PC-9 (cell line): Measurements from ENCODE around the gene BICC1. TPM values are rescaled to one million over a fixed set of nuclear protein-coding genes. Genes with fewer than 3 reads are reported as not detected.

Source experiments
- BruUV-seq: library from RNA; stranded (reverse); fragments of 400-500 nt; replicated peaks from 2 replicates; lab custom pipeline; 2021; lab: Mats Ljungman, UMichigan
- CTCF ChIA-PET: fragments of 300-600 bp; sonication (Branson Sonifier 250); formaldehyde crosslinking; loops from one replicate; lab custom pipeline; 2022; ENCODE audit warnings: antibody characterized with exemption; lab: Charles Lee
- POLR2A ChIA-PET: fragments of 300-600 bp; sonication (Branson Sonifier 250); formaldehyde crosslinking; loops from one replicate; lab custom pipeline; 2022; ENCODE audit warnings: antibody characterized with exemption; ENCODE audit not compliant: unreplicated experiment; lab: Charles Lee
- DNase-seq, 2 experiments: peaks; one replicate each; pipeline versions ENCODE4 v3.0.0 to v3.0.0-alpha.2; 2015 to 2022; ENCODE audit warnings: mixed read lengths in 1 of 2
- H2AFZ ChIP-seq: fragments of 200-600 bp; sonication (generic); 2 replicates; pipeline ENCODE4 v1.8.1; 2017; ENCODE audit warnings: antibody characterized with exemption
- H3F3A ChIP-seq: fragments of 200-600 bp; sonication (generic); 2 replicates; pipeline ENCODE4 v1.8.1; 2017; ENCODE audit warnings: antibody characterized with exemption, mild to moderate bottlenecking, low read depth; ENCODE audit not compliant: insufficient read depth
- H3K27ac ChIP-seq: fragments of 200-600 bp; sonication (generic); 2 replicates; pipeline ENCODE4 v1.6.1; 2016; ENCODE audit warnings: mixed run types
- H3K27me3 ChIP-seq: fragments of 200-600 bp; sonication (generic); 2 replicates; pipeline ENCODE4 v1.6.1; 2016; ENCODE audit warnings: low read depth, mixed run types; ENCODE audit not compliant: insufficient read depth
- H3K36me3 ChIP-seq: fragments of 200-600 bp; sonication (generic); 2 replicates; pipeline ENCODE4 v1.6.1; 2016; ENCODE audit warnings: low read depth, mixed run types
- H3K4me1 ChIP-seq: fragments of 200-600 bp; sonication (generic); replicated peaks from 2 replicates; pipeline ENCODE4 v1.6.1; 2016; ENCODE audit warnings: mixed run types; ENCODE audit not compliant: insufficient read depth
- H3K4me2 ChIP-seq: fragments of 200-600 bp; sonication (generic); 2 replicates; pipeline ENCODE4 v1.6.1; 2017; ENCODE audit warnings: mixed run types
- H3K4me3 ChIP-seq: fragments of 200-600 bp; sonication (generic); 2 replicates; pipeline ENCODE4 v1.6.1; 2016; ENCODE audit warnings: mixed run types
- H3K79me2 ChIP-seq: fragments of 200-600 bp; sonication (generic); 2 replicates; pipeline ENCODE4 v1.6.1; 2017; ENCODE audit warnings: low read depth, mixed run types
- H3K9me2 ChIP-seq: fragments of 200-600 bp; sonication (generic); 2 replicates; pipeline ENCODE4 v1.8.1; 2017; ENCODE audit warnings: mild to moderate bottlenecking; ENCODE audit not compliant: insufficient read depth
- H3K9me3 ChIP-seq: fragments of 200-600 bp; sonication (generic); 2 replicates; pipeline ENCODE4 v1.8.1; 2016; ENCODE audit warnings: low read depth; ENCODE audit not compliant: insufficient read depth
- H4K20me1 ChIP-seq: fragments of 200-600 bp; sonication (generic); 2 replicates; pipeline ENCODE4 v1.8.1; 2017; ENCODE audit not compliant: insufficient read depth
- CTCF ChIP-seq: fragments of 200-600 bp; sonication (generic); conservative IDR thresholded peaks from 2 replicates; pipeline ENCODE4 v1.6.1; 2017; ENCODE audit warnings: mixed run types, antibody characterized with exemption, mild to moderate bottlenecking, moderate library complexity
- EZH2 ChIP-seq: fragments of 200-600 bp; sonication (generic); IDR thresholded peaks from 2 replicates; pipeline ENCODE4 v1.8.0; 2017; ENCODE audit warnings: antibody characterized with exemption, low read depth
- intact Hi-C: fragments of 100-400 bp; cut with micrococcal nuclease; formaldehyde crosslinking; loops from one replicate; pipeline ENCODE4 v1.10.0; 2022; ENCODE audit not compliant: unreplicated experiment
- total RNA-seq: library from RNA; stranded (reverse); gene quantifications from 2 replicates; pipeline ENCODE4 v1.2.3, GENCODE V29; 2021

The BICC1 gene
- total RNA-seq, 1 experiment from 2014 or later = not detected

GRCh38 chr10:58802047-58802446 lies 289.4 kb downstream of the BICC1 start:
- BruUV-seq = no TSS peak
- Histone ChIP-seq H2AFZ (no peak overlapping the region), H3K4me1 (no peaks in the 10 kb centered on the region), H3K9me2 (no peaks in the 10 kb centered on the region), H3K27ac (no peak overlapping the region), H4K20me1 (no peaks in the 10 kb centered on the region), H3K36me3 (no peaks in the 10 kb centered on the region), H3K9me3 (no peaks in the 10 kb centered on the region), H3K27me3 (no peaks in the 10 kb centered on the region), H3K4me3 (no peak overlapping the region), H3K79me2 (no peaks in the 10 kb centered on the region), H3K4me2 (no peak overlapping the region), H3F3A (no peaks in the 10 kb centered on the region)
- intact Hi-C loops = no loop called here
- ChIA-PET CTCF (no interaction called here), POLR2A (no interaction called here)
- DNase-seq = no peak
- TF ChIP-seq CTCF = no peak
- no peak for TF ChIP-seq EZH2

GRCh38 chr10:58806323-58806722 lies 293.7 kb downstream of the BICC1 start:
- Histone ChIP-seq H3K36me3 (no peaks in the 10 kb centered on the region), H3K4me2 (no peak overlapping the region), H3K9me3 (no peaks in the 10 kb centered on the region), H2AFZ (no peak overlapping the region), H4K20me1 (no peaks in the 10 kb centered on the region), H3K4me1 (peaks cover 10% of the 10 kb centered on the region; the same call in 1 of the 2 replicates), H3K4me3 (no peak overlapping the region), H3K79me2 (no peaks in the 10 kb centered on the region), H3K9me2 (no peaks in the 10 kb centered on the region), H3F3A (no peaks in the 10 kb centered on the region), H3K27me3 (no peaks in the 10 kb centered on the region), H3K27ac (no peak overlapping the region)
- no peak for TF ChIP-seq EZH2
- CTCF ChIA-PET = no interaction called here
- DNase-seq = no peak
- BruUV-seq = no TSS peak
- POLR2A ChIA-PET = no interaction called here
- intact Hi-C loops = no loop called here

GRCh38 chr10:58806970-58807628 lies 294.4 kb downstream of the BICC1 start:
- no peaks in the 10 kb centered on the region for H4K20me1 ChIP-seq
- no peaks in the 10 kb centered on the region for H3K9me2 ChIP-seq
- no peaks in the 10 kb centered on the region for H3K79me2 ChIP-seq
- H3K4me2 ChIP-seq = no peak overlapping the region
- H3K36me3 ChIP-seq = no peaks in the 10 kb centered on the region
- no peaks in the 10 kb centered on the region for H3K27me3 ChIP-seq
- ChIA-PET CTCF (no interaction called here), POLR2A (no interaction called here)
- TF ChIP-seq EZH2 = no peak
- intact Hi-C loops = no loop called here
- no peaks in the 10 kb centered on the region for H3K9me3 ChIP-seq
- no peak for DNase-seq
- no peaks in the 10 kb centered on the region for H3F3A ChIP-seq
- H2AFZ ChIP-seq = no peak overlapping the region
- peaks cover 10% of the 10 kb centered on the region; the same call in 1 of the 2 replicates for H3K4me1 ChIP-seq
- no TSS peak for BruUV-seq
- no peak overlapping the region for H3K4me3 ChIP-seq
- no peak overlapping the region for H3K27ac ChIP-seq

GRCh38 chr10:58807629-58808022 lies 295.0 kb downstream of the BICC1 start:
- no peak overlapping the region for H3K4me2 ChIP-seq
- ChIA-PET CTCF (no interaction called here), POLR2A (no interaction called here)
- no peaks in the 10 kb centered on the region for H3K9me3 ChIP-seq
- no peaks in the 10 kb centered on the region for H3K27me3 ChIP-seq
- H2AFZ ChIP-seq = no peak overlapping the region
- no TSS peak for BruUV-seq
- no peaks in the 10 kb centered on the region for H3K79me2 ChIP-seq
- H3K36me3 ChIP-seq = no peaks in the 10 kb centered on the region
- no peak overlapping the region for H3K4me3 ChIP-seq
- intact Hi-C loops = no loop called here
- no peaks in the 10 kb centered on the region for H4K20me1 ChIP-seq
- H3K9me2 ChIP-seq = no peaks in the 10 kb centered on the region
- peak in 1 of 2 experiments; percentile 43 for DNase-seq
- H3K27ac ChIP-seq = no peak overlapping the region
- H3K4me1 ChIP-seq = peaks cover 10% of the 10 kb centered on the region; the same call in 1 of the 2 replicates
- H3F3A ChIP-seq = no peaks in the 10 kb centered on the region
- TF ChIP-seq CTCF (no peak), EZH2 (no peak)
